ENCODE results near the gene SOX8.

- TF ChIP-seq, protein P1, sequence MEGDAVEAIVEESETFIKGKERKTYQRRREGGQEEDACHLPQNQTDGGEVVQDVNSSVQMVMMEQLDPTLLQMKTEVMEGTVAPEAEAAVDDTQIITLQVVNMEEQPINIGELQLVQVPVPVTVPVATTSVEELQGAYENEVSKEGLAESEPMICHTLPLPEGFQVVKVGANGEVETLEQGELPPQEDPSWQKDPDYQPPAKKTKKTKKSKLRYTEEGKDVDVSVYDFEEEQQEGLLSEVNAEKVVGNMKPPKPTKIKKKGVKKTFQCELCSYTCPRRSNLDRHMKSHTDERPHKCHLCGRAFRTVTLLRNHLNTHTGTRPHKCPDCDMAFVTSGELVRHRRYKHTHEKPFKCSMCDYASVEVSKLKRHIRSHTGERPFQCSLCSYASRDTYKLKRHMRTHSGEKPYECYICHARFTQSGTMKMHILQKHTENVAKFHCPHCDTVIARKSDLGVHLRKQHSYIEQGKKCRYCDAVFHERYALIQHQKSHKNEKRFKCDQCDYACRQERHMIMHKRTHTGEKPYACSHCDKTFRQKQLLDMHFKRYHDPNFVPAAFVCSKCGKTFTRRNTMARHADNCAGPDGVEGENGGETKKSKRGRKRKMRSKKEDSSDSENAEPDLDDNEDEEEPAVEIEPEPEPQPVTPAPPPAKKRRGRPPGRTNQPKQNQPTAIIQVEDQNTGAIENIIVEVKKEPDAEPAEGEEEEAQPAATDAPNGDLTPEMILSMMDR (IDR thresholded peaks at IDR 0.05), result no peak
- no peak for TF ChIP-seq POLR2A (IDR thresholded peaks at IDR 0.05)
These were observed 21.0 kb downstream of the SOX8 start for GRCh38 chr16:1002399-1003166.
